Measurements from ENCODE around the gene TFEB. TPM values are rescaled to one million over a fixed set of nuclear protein-coding genes. Genes with fewer than 3 reads are reported as not detected.

TFEB gene
- total and polyA plus RNA-seq, 4 experiments from 2014 or later = 8.2 to 17.6 (median 13.9) TPM

DNA sequence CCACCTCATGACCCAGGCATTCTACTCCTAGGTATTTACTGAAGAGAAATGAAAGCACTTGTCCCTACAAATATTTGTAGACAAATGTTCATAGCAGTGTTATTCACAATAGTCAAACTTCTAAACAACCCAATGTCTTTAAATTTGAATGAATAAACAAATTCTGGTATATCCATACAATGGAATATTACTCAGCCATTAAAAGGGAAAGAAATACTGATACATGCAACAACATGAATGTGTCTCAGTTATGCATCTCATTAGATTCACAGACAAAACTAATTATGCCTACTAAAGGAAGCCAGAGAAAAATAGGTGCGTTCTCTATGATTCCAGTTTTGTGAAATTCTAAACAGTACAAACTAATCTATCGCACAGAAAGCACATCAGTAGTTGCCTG is 66.4 kb downstream of the TFEB start:
- Mint-ChIP-seq H3K36me3 (no peaks in the 10 kb centered on the region), H3K27me3 (peaks cover 9 to 12% of the 10 kb centered on the region in 2 donors), H3K4me3 (no peak overlapping the region), H3K9me3 (peaks cover 0 to 8% (median 4%) of the 10 kb centered on the region in 8 donors), H3K4me1 (no peaks in the 10 kb centered on the region), H3K27ac (no peak overlapping the region)
- Histone ChIP-seq H3K36me3 (ENCODE audit: insufficient read depth, low read length) (no peaks in the 10 kb centered on the region), H3K27me3 (ENCODE audit: insufficient read depth, low read length) (no peaks in the 10 kb centered on the region), H3K27ac (ENCODE audit: low read depth, low read length) (no peak overlapping the region), H3K4me1 (ENCODE audit: insufficient read depth, low read length) (no peaks in the 10 kb centered on the region), H3K9me3 (ENCODE audit: control insufficient read depth in 1 of 2, low read length in 2 of 2) (no peaks in the 10 kb centered on the region), H3K4me3 (ENCODE audit: low read length in 2 of 2) (no peak overlapping the region)
- ChIA-PET POLR2A (ENCODE audit: partially characterized antibody) (no interaction called here), CTCF (ENCODE audit: partially characterized antibody) (interaction anchor here (1.0 kb wide), 1 partner anchor 245 kb away, joined by 3 read pairs; no protein-coding TSS in a partner anchor)
- DNase-seq = no peak
- intact Hi-C loops (cut with micrococcal nuclease) = no loop called here

DNA sequence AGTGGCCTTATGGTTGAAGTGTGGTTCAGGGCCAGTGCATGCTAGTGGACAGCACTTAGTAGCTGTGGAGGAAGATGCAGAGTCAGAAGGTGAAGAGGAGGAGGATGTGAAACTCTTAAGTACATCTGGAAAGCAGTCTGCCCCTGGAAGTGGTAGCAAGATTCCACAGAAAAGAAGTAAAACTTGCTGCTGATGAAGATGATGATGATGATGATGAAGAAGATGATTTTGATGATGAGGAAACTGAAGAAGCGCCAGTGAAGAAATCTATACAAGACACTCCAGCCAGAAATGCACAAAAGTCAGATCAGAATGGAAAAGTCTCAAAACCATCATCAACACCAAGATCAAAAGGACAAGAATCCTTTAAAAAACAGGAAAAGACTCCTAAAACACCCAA is 68.2 kb downstream of the TFEB start:
- H3K9me3 ChIP-seq (ENCODE audit: control insufficient read depth in 1 of 2, low read length in 2 of 2) = no peaks in the 10 kb centered on the region
- DNase-seq = no peak
- H3K27me3 ChIP-seq (ENCODE audit: insufficient read depth, low read length) = no peaks in the 10 kb centered on the region
- H3K4me3 Mint-ChIP-seq = no peak overlapping the region
- H3K4me3 ChIP-seq (ENCODE audit: low read length in 2 of 2) = no peak overlapping the region
- ChIA-PET POLR2A (ENCODE audit: partially characterized antibody) (no interaction called here), CTCF (ENCODE audit: partially characterized antibody) (no interaction called here)
- no peak overlapping the region for H3K27ac Mint-ChIP-seq
- H3K4me1 ChIP-seq (ENCODE audit: insufficient read depth, low read length) = no peaks in the 10 kb centered on the region
- no peaks in the 10 kb centered on the region for H3K36me3 ChIP-seq (ENCODE audit: insufficient read depth, low read length)
- no peaks in the 10 kb centered on the region for H3K36me3 Mint-ChIP-seq
- intact Hi-C loops (cut with micrococcal nuclease) = no loop called here
- H3K27me3 Mint-ChIP-seq = peaks cover 9 to 15% of the 10 kb centered on the region in 2 donors
- H3K4me1 Mint-ChIP-seq = no peaks in the 10 kb centered on the region
- H3K27ac ChIP-seq (ENCODE audit: low read depth, low read length) = no peak overlapping the region
- H3K9me3 Mint-ChIP-seq = peaks cover 0 to 8% (median 4%) of the 10 kb centered on the region in 8 donors

DNA sequence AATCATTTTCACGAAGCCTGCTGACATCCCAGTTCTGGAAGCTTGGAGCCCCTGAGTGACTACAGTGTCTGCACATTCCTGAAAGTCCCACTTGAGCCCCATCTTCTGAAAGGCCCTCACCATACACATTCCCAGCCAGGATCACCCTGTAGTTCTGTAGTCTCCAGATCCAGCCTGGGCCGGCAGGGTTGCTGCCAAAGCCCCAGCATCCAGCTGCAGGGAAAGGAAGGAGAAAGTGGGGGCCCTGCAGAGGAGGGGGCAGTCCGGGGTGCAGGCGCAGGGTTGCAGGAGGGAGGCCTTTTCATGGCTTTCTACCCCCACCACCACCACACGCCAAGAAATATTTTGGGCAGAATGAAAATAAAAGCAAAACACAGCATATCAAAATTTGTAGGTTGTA is 71.1 kb downstream of the TFEB start:
- intact Hi-C loops (cut with micrococcal nuclease) = no loop called here
- Histone ChIP-seq H3K4me3 (ENCODE audit: low read length in 2 of 2) (no peak overlapping the region), H3K9me3 (ENCODE audit: control insufficient read depth in 1 of 2, low read length in 2 of 2) (no peaks in the 10 kb centered on the region), H3K4me1 (ENCODE audit: insufficient read depth, low read length) (no peaks in the 10 kb centered on the region), H3K36me3 (ENCODE audit: insufficient read depth, low read length) (no peaks in the 10 kb centered on the region), H3K27me3 (ENCODE audit: insufficient read depth, low read length) (no peaks in the 10 kb centered on the region), H3K27ac (ENCODE audit: low read depth, low read length) (no peak overlapping the region)
- H3K27ac Mint-ChIP-seq = no peak overlapping the region
- H3K4me3 Mint-ChIP-seq = no peak overlapping the region
- no peaks in the 10 kb centered on the region for H3K4me1 Mint-ChIP-seq
- H3K27me3 Mint-ChIP-seq = peaks cover 8 to 17% of the 10 kb centered on the region in 2 donors
- ChIA-PET POLR2A (ENCODE audit: partially characterized antibody) (no interaction called here), CTCF (ENCODE audit: partially characterized antibody) (no interaction called here)
- DNase-seq = no peak
- H3K9me3 Mint-ChIP-seq = peaks cover 0 to 5% (median 3%) of the 10 kb centered on the region in 8 donors
- no peaks in the 10 kb centered on the region for H3K36me3 Mint-ChIP-seq

DNA sequence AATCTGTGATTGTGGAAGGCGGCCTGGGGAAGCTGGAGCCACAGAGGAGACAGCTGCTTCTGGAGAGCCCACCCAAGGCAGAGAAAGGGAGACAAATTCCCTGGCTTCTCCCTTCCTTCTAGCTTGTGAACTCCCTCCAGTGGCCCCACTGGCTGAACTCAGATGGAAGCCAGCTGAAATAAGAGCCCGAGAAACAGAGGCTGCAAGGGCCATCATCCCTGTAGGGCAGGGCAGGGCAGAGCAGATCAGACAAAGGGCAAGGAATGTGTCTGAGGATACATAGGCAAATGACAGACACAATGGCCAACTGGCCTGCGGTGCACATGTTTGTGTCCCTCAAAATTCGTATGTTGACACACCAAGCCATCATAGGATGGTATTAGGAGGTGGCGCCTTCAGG is 71.8 kb downstream of the TFEB start:
- CTCF ChIA-PET (ENCODE audit: partially characterized antibody) = no interaction called here
- Histone ChIP-seq H3K36me3 (ENCODE audit: insufficient read depth, low read length) (no peaks in the 10 kb centered on the region), H3K27ac (ENCODE audit: low read depth, low read length) (no peak overlapping the region), H3K4me3 (ENCODE audit: low read length in 2 of 2) (no peak overlapping the region), H3K27me3 (ENCODE audit: insufficient read depth, low read length) (no peaks in the 10 kb centered on the region), H3K9me3 (ENCODE audit: control insufficient read depth in 1 of 2, low read length in 2 of 2) (no peaks in the 10 kb centered on the region), H3K4me1 (ENCODE audit: insufficient read depth, low read length) (no peaks in the 10 kb centered on the region)
- DNase-seq = no peak
- H3K27me3 Mint-ChIP-seq = peaks cover 8 to 14% of the 10 kb centered on the region in 2 donors
- no peak overlapping the region for H3K27ac Mint-ChIP-seq
- no peaks in the 10 kb centered on the region for H3K36me3 Mint-ChIP-seq
- POLR2A ChIA-PET (ENCODE audit: partially characterized antibody) = no interaction called here
- intact Hi-C loops (cut with micrococcal nuclease) = no loop called here
- no peaks in the 10 kb centered on the region for H3K4me1 Mint-ChIP-seq
- H3K4me3 Mint-ChIP-seq = no peak overlapping the region
- peaks cover 0 to 4% (median 0%) of the 10 kb centered on the region in 8 donors for H3K9me3 Mint-ChIP-seq

DNA sequence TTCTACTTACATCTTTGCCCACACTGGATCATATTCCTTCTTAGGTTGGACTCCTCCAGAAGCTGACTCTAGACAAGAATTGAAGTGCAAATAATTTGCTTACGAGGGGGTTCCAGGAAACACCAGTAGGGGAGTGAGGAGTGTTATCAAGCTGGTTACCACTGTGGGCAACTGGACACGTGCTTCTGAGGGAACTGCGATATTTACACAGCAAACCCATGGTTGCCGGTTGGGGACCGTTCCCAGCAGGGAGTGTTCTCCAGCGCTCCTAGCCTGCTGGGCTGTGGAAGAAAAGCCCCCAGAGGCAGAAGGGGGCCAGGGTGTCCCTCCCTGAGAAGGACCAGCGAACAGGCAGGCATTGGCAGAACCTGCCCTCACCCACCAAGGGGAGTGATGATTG is 75.5 kb downstream of the TFEB start:
- Histone ChIP-seq H3K36me3 (ENCODE audit: insufficient read depth, low read length) (no peaks in the 10 kb centered on the region), H3K27ac (ENCODE audit: low read depth, low read length) (no peak overlapping the region), H3K4me3 (ENCODE audit: low read length in 2 of 2) (no peak overlapping the region), H3K27me3 (ENCODE audit: insufficient read depth, low read length) (no peaks in the 10 kb centered on the region), H3K9me3 (ENCODE audit: control insufficient read depth in 1 of 2, low read length in 2 of 2) (no peaks in the 10 kb centered on the region), H3K4me1 (ENCODE audit: insufficient read depth, low read length) (no peaks in the 10 kb centered on the region)
- ChIA-PET CTCF (ENCODE audit: partially characterized antibody) (interaction anchor here (0.5 to 0.7 kb wide), 2 partner anchors 26 to 29 kb away, joined by 3 to 4 read pairs; no protein-coding TSS in a partner anchor), POLR2A (ENCODE audit: partially characterized antibody) (no interaction called here)
- no peak for DNase-seq
- Mint-ChIP-seq H3K36me3 (no peaks in the 10 kb centered on the region), H3K9me3 (no peaks in the 10 kb centered on the region), H3K27me3 (peaks cover 16 to 36% of the 10 kb centered on the region in 2 donors), H3K4me1 (no peaks in the 10 kb centered on the region), H3K27ac (no peak overlapping the region), H3K4me3 (no peak overlapping the region)
- intact Hi-C loops (cut with micrococcal nuclease) = no loop called here

DNA sequence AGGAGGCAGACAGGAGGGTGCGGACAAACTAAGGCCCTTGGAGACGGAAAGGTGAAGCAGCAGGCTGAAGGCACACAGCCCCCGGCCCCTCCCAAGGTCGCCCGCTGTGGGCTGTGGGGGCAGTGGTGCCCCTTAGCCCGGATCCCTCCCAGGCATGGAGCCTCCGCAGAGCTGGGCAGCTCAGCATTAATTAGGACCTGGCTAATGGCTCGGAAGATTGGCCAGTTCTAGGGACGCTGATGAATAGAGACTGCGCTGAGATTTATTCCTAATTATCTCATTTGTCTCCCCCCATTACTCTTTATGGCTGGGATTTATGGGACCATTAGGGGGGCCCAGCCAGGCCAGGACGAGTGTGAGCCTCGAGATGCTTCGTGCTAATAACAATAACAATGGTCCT is 76.8 kb downstream of the TFEB start:
- H3K27me3 ChIP-seq (ENCODE audit: insufficient read depth, low read length) = no peaks in the 10 kb centered on the region
- H3K4me3 ChIP-seq (ENCODE audit: low read length in 2 of 2) = no peak overlapping the region
- H3K9me3 ChIP-seq (ENCODE audit: control insufficient read depth in 1 of 2, low read length in 2 of 2) = no peaks in the 10 kb centered on the region
- no peaks in the 10 kb centered on the region for H3K4me1 ChIP-seq (ENCODE audit: insufficient read depth, low read length)
- Mint-ChIP-seq H3K9me3 (no peaks in the 10 kb centered on the region), H3K36me3 (no peaks in the 10 kb centered on the region), H3K27ac (no peak overlapping the region), H3K4me3 (no peak overlapping the region), H3K4me1 (no peaks in the 10 kb centered on the region), H3K27me3 (peaks cover 16 to 37% of the 10 kb centered on the region in 2 donors)
- no peak overlapping the region for H3K27ac ChIP-seq (ENCODE audit: low read depth, low read length)
- CTCF ChIA-PET (ENCODE audit: partially characterized antibody) = no interaction called here
- no peaks in the 10 kb centered on the region for H3K36me3 ChIP-seq (ENCODE audit: insufficient read depth, low read length)
- POLR2A ChIA-PET (ENCODE audit: partially characterized antibody) = no interaction called here
- no peak for DNase-seq
- intact Hi-C loops (cut with micrococcal nuclease) = no loop called here

DNA sequence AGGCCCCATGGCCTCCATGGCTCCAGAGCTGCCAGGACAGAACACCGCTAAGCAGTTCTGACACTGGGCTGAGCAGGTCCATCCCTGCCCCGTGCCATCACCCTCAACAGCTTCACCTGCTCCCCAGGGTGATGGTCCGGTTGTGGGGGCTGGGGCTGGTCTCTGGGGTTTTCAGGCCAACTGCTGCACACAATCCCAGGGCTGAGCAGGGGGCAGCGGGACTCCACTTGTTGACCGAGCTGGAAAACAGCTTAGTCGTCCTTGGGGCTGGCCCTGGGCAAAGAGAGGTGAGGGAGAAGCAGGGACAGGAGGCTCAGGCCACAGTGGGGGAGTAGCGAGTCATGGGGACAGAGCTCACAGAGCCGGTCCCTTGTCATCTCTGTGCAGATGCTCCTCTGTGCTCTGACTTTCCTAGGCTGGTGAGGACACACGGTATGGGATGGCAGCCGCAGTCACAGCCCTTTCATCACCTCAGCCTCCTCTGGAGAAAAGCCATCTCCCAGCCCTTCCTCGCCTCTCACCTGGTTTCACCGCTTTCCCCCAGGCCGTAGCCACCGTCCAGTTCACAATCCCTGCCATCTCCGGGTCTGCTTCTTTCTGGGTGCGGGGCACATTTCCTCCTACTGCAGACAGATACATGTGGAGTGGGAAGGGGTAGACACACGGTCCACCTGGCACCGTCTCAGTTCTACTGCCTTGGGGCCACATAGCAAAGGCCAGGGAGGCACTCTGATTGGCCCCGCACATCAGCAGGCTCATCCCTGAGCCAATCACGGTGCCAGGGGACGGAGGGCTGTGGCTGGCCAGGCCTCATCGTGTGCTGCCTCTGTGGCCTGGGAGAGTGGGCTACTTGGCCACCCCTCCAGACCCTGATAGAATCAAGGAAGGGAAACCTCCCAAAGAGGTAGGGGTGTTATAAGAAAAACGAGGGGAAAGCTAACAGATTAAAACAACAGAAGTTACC is 78.0 kb downstream of the TFEB start:
- Histone ChIP-seq H3K4me3 (ENCODE audit: low read length in 2 of 2) (no peak overlapping the region), H3K27me3 (ENCODE audit: insufficient read depth, low read length) (no peaks in the 10 kb centered on the region), H3K36me3 (ENCODE audit: insufficient read depth, low read length) (no peaks in the 10 kb centered on the region), H3K9me3 (ENCODE audit: control insufficient read depth in 1 of 2, low read length in 2 of 2) (no peaks in the 10 kb centered on the region), H3K4me1 (ENCODE audit: insufficient read depth, low read length) (no peaks in the 10 kb centered on the region), H3K27ac (ENCODE audit: low read depth, low read length) (no peak overlapping the region)
- H3K27me3 Mint-ChIP-seq = peaks cover 16 to 34% of the 10 kb centered on the region in 2 donors
- intact Hi-C loops (cut with micrococcal nuclease) = no loop called here
- no peaks in the 10 kb centered on the region for H3K4me1 Mint-ChIP-seq
- no peak overlapping the region for H3K4me3 Mint-ChIP-seq
- CTCF ChIA-PET (ENCODE audit: partially characterized antibody) = interaction anchor here (0.6 kb wide), 1 partner anchor 49 kb away, joined by 3 read pairs; no protein-coding TSS in a partner anchor
- H3K27ac Mint-ChIP-seq = peak overlapping the region in 2 of 7 donors; percentile 29 to 43
- no peaks in the 10 kb centered on the region for H3K36me3 Mint-ChIP-seq
- POLR2A ChIA-PET (ENCODE audit: partially characterized antibody) = no interaction called here
- DNase-seq = no peak
- no peaks in the 10 kb centered on the region for H3K9me3 Mint-ChIP-seq
